H1 (cell line): ENCODE measurements around the gene ZFP3. TPM values are rescaled to one million over a fixed set of nuclear protein-coding genes. Genes with fewer than 3 reads are reported as not detected.

Experiments used
- CTCF ChIA-PET: fragments of 300-600 bp; sonication (Branson Sonifier 250); formaldehyde crosslinking; loops from one replicate; lab custom pipeline; 2021; ENCODE audit not compliant: partially characterized antibody; lab: Charles Lee
- POLR2A ChIA-PET: fragments of 300-600 bp; sonication (Branson Sonifier 250); formaldehyde crosslinking; loops from one replicate; lab custom pipeline; 2021; ENCODE audit warnings: inconsistent platforms; ENCODE audit not compliant: partially characterized antibody; lab: Charles Lee
- DNase-seq, 2 experiments: peaks; one replicate each; pipeline versions ENCODE4 v3.0.0 to v3.0.0-alpha.2; 2010 to 2022; ENCODE audit warnings: low spot score in 2 of 2, low read depth in 1 of 2, mixed read lengths in 1 of 2
- FAIRE-seq: peaks from 2 replicates; lab custom pipeline; 2011; peaks lifted over from hg19 to GRCh38; lab: Jason Lieb, UNC
- H2AFZ ChIP-seq: 2 replicates; pipeline ENCODE4 v1.8.1; 2012; ENCODE audit warnings: low read length, inconsistent platforms
- H2AK5ac ChIP-seq: 2 replicates; pipeline ENCODE4 v1.6.1; 2013; ENCODE audit warnings: low read depth, low read length
- H2BK120ac ChIP-seq: replicated peaks from 2 replicates; pipeline ENCODE3; 2013; ENCODE audit warnings: low read depth, low read length, inconsistent platforms
- H2BK12ac ChIP-seq: 2 replicates; pipeline ENCODE4 v1.6.1; 2013; ENCODE audit warnings: low read depth, low read length
- H2BK15ac ChIP-seq: 2 replicates; pipeline ENCODE4 v1.6.1; 2013; ENCODE audit warnings: low read length
- H2BK20ac ChIP-seq: 2 replicates; pipeline ENCODE4 v1.6.1; 2013; ENCODE audit warnings: low read length
- H2BK5ac ChIP-seq: 2 replicates; pipeline ENCODE4 v1.6.1; 2013; ENCODE audit warnings: low read depth, low read length
- H3K14ac ChIP-seq: 2 replicates; pipeline ENCODE4 v1.6.1; 2013; ENCODE audit warnings: inconsistent platforms; ENCODE audit not compliant: insufficient read length
- H3K18ac ChIP-seq: 2 replicates; pipeline ENCODE4 v1.6.1; 2013; ENCODE audit warnings: low read length; ENCODE audit errors: extremely low read depth
- H3K23ac ChIP-seq: 2 replicates; pipeline ENCODE4 v1.6.1; 2013; ENCODE audit warnings: inconsistent platforms; ENCODE audit not compliant: insufficient read length
- H3K23me2 ChIP-seq: 2 replicates; pipeline ENCODE4 v1.6.1; 2013; ENCODE audit warnings: low read depth, low read length
- H3K27ac ChIP-seq: 2 replicates; pipeline ENCODE4 v1.6.1; 2011; ENCODE audit warnings: low read depth, low read length, inconsistent platforms
- H3K27me3 ChIP-seq, 4 experiments: replicated peaks in 1 of 4; 1 replicate in 1 of 4; 2 replicates in 3 of 4; pipeline versions ENCODE4 v1.6.1 to v1.8.1; 2011 to 2013; ENCODE audit warnings: low read length in 3 of 4, mild to moderate bottlenecking in 3 of 4, inconsistent platforms in 2 of 4, mixed read lengths in 2 of 4, moderate library complexity in 1 of 4; ENCODE audit not compliant: control insufficient read depth in 3 of 4, insufficient read depth in 3 of 4; ENCODE audit errors: extremely low read depth in 1 of 4
- H3K36me3 ChIP-seq, 4 experiments: 2 replicates each; pipeline versions ENCODE4 v1.6.1 to v1.8.1; 2011 to 2013; ENCODE audit warnings: mild to moderate bottlenecking in 4 of 4, low read length in 3 of 4, moderate library complexity in 2 of 4, control low read depth in 1 of 4, inconsistent platforms in 1 of 4; ENCODE audit not compliant: insufficient read depth in 4 of 4, control insufficient read depth in 2 of 4
- H3K4ac ChIP-seq: replicated peaks from 2 replicates; pipeline ENCODE3; 2013; ENCODE audit warnings: low read length, low read depth, mixed read lengths, inconsistent platforms; ENCODE audit not compliant: insufficient read length
- H3K4me1 ChIP-seq, 4 experiments: replicated peaks in 1 of 4; 1 replicate in 1 of 4; 2 replicates in 3 of 4; pipeline versions ENCODE4 v1.6.1 to v1.8.1; 2011 to 2013; ENCODE audit warnings: low read length in 3 of 4, inconsistent platforms in 2 of 4, mixed read lengths in 1 of 4; ENCODE audit not compliant: insufficient read depth in 4 of 4, control insufficient read depth in 3 of 4
- H3K4me2 ChIP-seq, 2 experiments: 2 replicates each; pipeline versions ENCODE4 v1.6.1 to v1.8.1; 2011 to 2013; ENCODE audit warnings: low read depth in 2 of 2, low read length in 2 of 2, control low read depth in 1 of 2, inconsistent platforms in 1 of 2, mild to moderate bottlenecking in 1 of 2; ENCODE audit not compliant: insufficient read depth in 1 of 2
- H3K4me3 ChIP-seq, 4 experiments: fragments of 200-600, 300-600 bp in 1 of 4; sonication (generic), shearing (Covaris generic), sonication (Bioruptor Twin) in 1 of 4; 2 replicates each; pipeline versions ENCODE4 v1.5.1 to v1.8.1; 2011 to 2016; ENCODE audit warnings: low read length in 4 of 4, low read depth in 3 of 4, control low read depth in 2 of 4, inconsistent platforms in 2 of 4, mild to moderate bottlenecking in 2 of 4, mixed read lengths in 1 of 4, moderate library complexity in 1 of 4; ENCODE audit not compliant: insufficient read depth in 2 of 4; ENCODE audit errors: extremely low read depth in 1 of 4
- H3K56ac ChIP-seq: replicated peaks from 2 replicates; pipeline ENCODE3; 2013; ENCODE audit warnings: low read depth, mild to moderate bottlenecking, mixed read lengths, low read length, inconsistent platforms; ENCODE audit not compliant: insufficient read length
- H3K79me1 ChIP-seq: 2 replicates; pipeline ENCODE4 v1.6.1; 2013; ENCODE audit warnings: low read depth, low read length, control low read depth
- H3K79me2 ChIP-seq, 2 experiments: 2 replicates each; pipeline versions ENCODE4 v1.6.1 to v1.8.1; 2012 to 2013; ENCODE audit warnings: low read length in 2 of 2, mild to moderate bottlenecking in 2 of 2, inconsistent platforms in 1 of 2; ENCODE audit not compliant: insufficient read depth in 2 of 2, control insufficient read depth in 1 of 2
- H3K9ac ChIP-seq, 4 experiments: replicated peaks in 1 of 4; 1 replicate in 1 of 4; 2 replicates in 3 of 4; pipeline versions ENCODE4 v1.6.1 to v1.8.1; 2011 to 2013; ENCODE audit warnings: low read depth in 3 of 4, low read length in 3 of 4, control low read depth in 2 of 4, mild to moderate bottlenecking in 2 of 4, moderate library complexity in 2 of 4, inconsistent platforms in 1 of 4; ENCODE audit errors: extremely low read depth in 1 of 4
- H3K9me3 ChIP-seq, 2 experiments: 2 replicates each; pipeline versions ENCODE4 v1.6.1 to v1.8.1; 2012 to 2013; ENCODE audit warnings: mild to moderate bottlenecking in 2 of 2, moderate library complexity in 2 of 2, control low read depth in 1 of 2, inconsistent platforms in 1 of 2, low read depth in 1 of 2, low read length in 1 of 2, mixed read lengths in 1 of 2; ENCODE audit not compliant: insufficient read depth in 2 of 2
- H4K20me1 ChIP-seq, 2 experiments: replicated peaks in 1 of 2; 2 replicates each; pipeline versions ENCODE3 to v1.8.1; 2011 to 2013; ENCODE audit warnings: inconsistent platforms in 2 of 2, low read length in 2 of 2, mild to moderate bottlenecking in 1 of 2; ENCODE audit not compliant: insufficient read depth in 2 of 2, control insufficient read depth in 1 of 2
- H4K5ac ChIP-seq: 2 replicates; pipeline ENCODE4 v1.6.1; 2013; ENCODE audit warnings: low read length, low read depth, mixed read lengths, inconsistent platforms; ENCODE audit not compliant: insufficient read length
- H4K8ac ChIP-seq: 2 replicates; pipeline ENCODE4 v1.8.0; 2013; ENCODE audit warnings: mild to moderate bottlenecking, moderate library complexity, low read length, inconsistent platforms; ENCODE audit not compliant: insufficient read depth; ENCODE audit errors: extremely low read depth
- H4K91ac ChIP-seq: replicated peaks from 2 replicates; pipeline ENCODE3; 2013; ENCODE audit warnings: low read length, mixed read lengths, inconsistent platforms; ENCODE audit not compliant: insufficient read length
- ASH2L ChIP-seq: fragments of 200-600, 300-600 bp; sonication (generic); IDR thresholded peaks from one replicate; pipeline ENCODE4 v1.7.1; 2017; ENCODE audit warnings: low read length
- BRCA1 ChIP-seq: IDR thresholded peaks from 2 replicates; pipeline ENCODE4 v1.6.1; 2012; ENCODE audit warnings: low read depth, low read length, improper control_type of control experiment
- CBX5 ChIP-seq: fragments of 300-800, 300-1000 bp; sonication (generic); IDR thresholded peaks from 2 replicates; pipeline ENCODE4 v1.7.1; 2016; ENCODE audit warnings: antibody characterized with exemption, low read length, low read depth
- CEBPB ChIP-seq: IDR thresholded peaks from 2 replicates; pipeline ENCODE4 v1.6.1; 2012; ENCODE audit warnings: low read depth, low read length
- CTBP2 ChIP-seq: IDR thresholded peaks from 2 replicates; pipeline ENCODE4 v1.7.0; 2011; ENCODE audit warnings: borderline replicate concordance, mild to moderate bottlenecking, moderate library complexity, mixed read lengths, low read length; ENCODE audit not compliant: insufficient read depth, insufficient read length
- KDM4A ChIP-seq: IDR thresholded peaks from one replicate; pipeline ENCODE4 v1.7.1; 2012; ENCODE audit warnings: low read depth, mild to moderate bottlenecking, moderate library complexity, low read length, inconsistent platforms; ENCODE audit not compliant: severe bottlenecking
- PHF8 ChIP-seq: fragments of 200-600 bp; sonication (generic); conservative IDR thresholded peaks from 2 replicates; pipeline ENCODE4 v1.7.1; 2012; ENCODE audit warnings: low read depth, mild to moderate bottlenecking, inconsistent platforms, low read length, moderate library complexity
- POLR2A ChIP-seq, 2 experiments: IDR thresholded peaks; 1 replicate in 1 of 2; 2 replicates in 1 of 2; pipeline ENCODE4 v1.6.1; 2011; ENCODE audit warnings: low read depth in 2 of 2, low read length in 2 of 2, mild to moderate bottlenecking in 2 of 2; ENCODE audit errors: control extremely low read depth in 1 of 2
- TBP ChIP-seq: IDR thresholded peaks from 2 replicates; pipeline ENCODE4 v1.6.1; 2011; ENCODE audit warnings: low read depth, low read length, improper control_type of control experiment
- WGBS, 2 experiments: shearing (Covaris generic) in 1 of 2; methylation state at CpG; one replicate each; pipeline versions ENCODE4 v1.1.6 to v1.1.7; 2013 to 2015; ENCODE audit warnings: low lambda C conversion rate in 2 of 2, mixed read lengths in 2 of 2, inconsistent platforms in 1 of 2, low coverage in 1 of 2, missing lambda C conversion rate in 1 of 2; ENCODE audit not compliant: insufficient replicate concordance in 2 of 2, insufficient coverage in 1 of 2, insufficient read length in 1 of 2; ENCODE audit errors: extremely low coverage in 1 of 2, missing lambda C conversion rate in 1 of 2; 5-methylcytosine and 5-hydroxymethylcytosine counted together
- polyA plus RNA-seq, 7 experiments: library from polyadenylated mRNA; depleted of rRNA in 3 of 7; stranded (reverse) in 5 of 7; unstranded in 2 of 7; fragments of >200 nt in 5 of 7; fragments of 200-250 nt in 2 of 7; gene quantifications; 1 replicate in 5 of 7; 2 replicates in 1 of 7; 4 replicates in 1 of 7; pipeline versions ENCODE4 v1.2.1 to v1.2.3, GENCODE V29; 2011 to 2013; ENCODE audit warnings: missing spikeins in 2 of 7, mixed read lengths in 2 of 7
- total RNA-seq: library from RNA; stranded (reverse); fragmentation: NEBNext Ultra II Directional; extraction: Animal tissue kit (Norgen Biotek cat#: 25700); gene quantifications from 2 replicates; pipeline ENCODE4 v1.2.1, GENCODE V29; 2021
- TF ChIP-seq, protein P1 (sequence below): IDR thresholded peaks from 2 replicates; pipeline ENCODE4 v1.6.1; 2012; ENCODE audit warnings: inconsistent platforms

The ZFP3 gene
- total and polyA plus RNA-seq, 2 of the 8 experiments (the other 6 are each of a cell fraction or from before 2014, with no cell fraction given): 0.15 to 0.44 TPM

DNA sequence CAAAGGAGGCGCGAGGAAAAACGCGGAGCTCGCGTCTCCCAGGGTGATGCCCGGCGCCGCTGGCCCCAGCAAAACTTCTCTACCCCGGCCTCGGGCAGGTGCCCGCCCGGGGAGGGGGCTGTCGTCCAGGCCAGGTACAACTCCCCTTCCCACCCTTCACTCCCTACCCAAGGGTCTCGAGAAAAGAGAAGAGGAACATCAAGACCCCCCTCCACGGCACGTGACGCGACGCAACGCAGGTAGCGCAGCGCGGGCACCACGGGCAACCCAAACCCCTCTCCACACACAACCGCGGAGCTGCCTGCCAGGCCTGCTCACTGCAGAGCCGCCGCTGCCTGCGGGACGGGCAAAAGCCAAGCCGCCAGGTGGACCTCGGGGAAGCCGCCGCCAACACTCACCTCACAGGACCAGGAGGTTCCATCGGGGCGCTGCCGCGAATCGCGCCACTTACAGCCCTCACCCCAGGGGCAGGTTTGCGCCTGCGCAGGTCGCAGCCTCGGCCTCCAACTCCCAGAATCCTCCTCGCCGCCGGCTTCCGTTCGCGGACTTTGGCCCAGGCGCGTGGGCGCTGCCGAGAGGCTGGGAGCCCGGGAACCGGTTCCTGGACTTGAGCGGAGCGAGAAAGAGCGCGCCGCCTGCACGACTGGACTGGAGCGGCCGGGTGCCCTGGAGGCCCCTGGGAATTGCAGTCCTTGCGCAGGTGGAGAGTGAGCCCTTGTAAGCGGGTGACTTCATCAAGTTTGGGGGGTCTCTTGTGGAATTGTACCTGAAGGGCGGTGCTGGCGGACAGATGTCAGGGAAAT, 33.3 kb downstream of the ZFP3 start, which contains the start of gene ZNF232:
Gene ZNF232 (minus strand): TSS at position 477 of the 803 bp plus-strand sequence. CDS start 56 bp downstream, at position 421.
- Histone ChIP-seq H2BK120ac (no peak within 1 kb of the TSS), H3K18ac (peak within 1 kb of the TSS; percentile 96), H2AK5ac (0 out of 2 replicates have a peak within 1 kb of the TSS, but pooled peaks have one; percentile 60), H2BK15ac (no peak within 1 kb of the TSS; the same call in 1 of the 2 replicates), H3K4me1 (peaks cover 0 to 5% (median 2%) of the 10 kb centered on the region in 4 experiments; a peak in 2 of 7 replicates), H2BK5ac (peak within 1 kb of the TSS; percentile 96), H3K9me3 (peaks cover 0 to 4% of the 10 kb centered on the region in 2 experiments; a peak in 1 of 4 replicates), H4K91ac (peak within 1 kb of the TSS; percentile 61), H2BK20ac (no peak within 1 kb of the TSS), H2AFZ (peak within 1 kb of the TSS; percentile 47), H3K23me2 (peaks cover 12% of the 10 kb centered on the region), H3K27ac (peak within 1 kb of the TSS; percentile 35; the same call in 1 of the 2 replicates), H2BK12ac (peak within 1 kb of the TSS; percentile 80), H3K79me2 (peaks cover 0 to 17% of the 10 kb centered on the region in 2 experiments; a peak in 2 of 4 replicates), H3K23ac (no peak within 1 kb of the TSS), H3K79me1 (peaks cover 6% of the 10 kb centered on the region), H3K36me3 (peaks cover 11 to 28% (median 21%) of the 10 kb centered on the region in 4 experiments; a peak in 7 of 8 replicates), H3K14ac (peak within 1 kb of the TSS; percentile 73), H3K4me2 (peak within 1 kb of the TSS; percentile 85 to 88), H4K8ac (peak within 1 kb of the TSS; percentile 94), H3K4me3 (peak within 1 kb of the TSS; percentile 70 to 79 (median 74)), H4K20me1 (peaks cover 0 to 3% of the 10 kb centered on the region in 2 experiments), H3K9ac (peak within 1 kb of the TSS; percentile 60 to 94 (median 84)), H3K56ac (peak within 1 kb of the TSS; percentile 94), H3K27me3 (no peaks in the 10 kb centered on the region), H4K5ac (peak within 1 kb of the TSS; percentile 57), H3K4ac (peak within 1 kb of the TSS; percentile 94)
- DNase-seq (peak; percentile 88 to 96), FAIRE-seq (no peak)
- POLR2A ChIA-PET: interaction anchor here (1.0 to 3.7 kb wide), 12 partner anchors 10 to 163 kb away, joined by 3 to 28 read pairs (median 5); partner anchors contain the start of genes PFN1 and ZNF594
- CTCF ChIA-PET: interaction anchor here (0.6 to 1.5 kb wide), 5 partner anchors 10 to 270 kb away, joined by 3 read pairs; no protein-coding TSS in a partner anchor
- WGBS, 2 experiments: 1% methylated on average over 62 of the region's 69 CpGs; no CpG with 5 or more reads in 1 of the 2 experiments
- TF ChIP-seq BRCA1: no peak
- TF ChIP-seq CEBPB: no peak
- TF ChIP-seq ASH2L: no peak
- peak; percentile 48 for TF ChIP-seq CTBP2
- TF ChIP-seq, protein P1, sequence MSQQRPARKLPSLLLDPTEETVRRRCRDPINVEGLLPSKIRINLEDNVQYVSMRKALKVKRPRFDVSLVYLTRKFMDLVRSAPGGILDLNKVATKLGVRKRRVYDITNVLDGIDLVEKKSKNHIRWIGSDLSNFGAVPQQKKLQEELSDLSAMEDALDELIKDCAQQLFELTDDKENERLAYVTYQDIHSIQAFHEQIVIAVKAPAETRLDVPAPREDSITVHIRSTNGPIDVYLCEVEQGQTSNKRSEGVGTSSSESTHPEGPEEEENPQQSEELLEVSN: peak; percentile 90
- no peak for TF ChIP-seq CBX5
- TF ChIP-seq TBP: peak; percentile 74
- TF ChIP-seq POLR2A (IDR thresholded peaks at IDR 0.05; ENCODE audit: control extremely low read depth in 1 of 2, low read depth in 2 of 2, low read length in 2 of 2): peak; percentile 71 to 88
- TF ChIP-seq PHF8: peak; percentile 81
- TF ChIP-seq KDM4A: peak; percentile 99
